Epithelial cell of esophagus (primary cell): Measurements from ENCODE around the gene ADAMTSL3.

Experiments used
- DNase-seq: peaks from one replicate; pipeline ENCODE4 v3.0.0; 2010; ENCODE audit warnings: low read depth
- H3K4me3 ChIP-seq: 2 replicates; pipeline ENCODE4 v1.5.1; 2011; ENCODE audit warnings: mild to moderate bottlenecking, low read length, control low read depth
- CTCF ChIP-seq: IDR thresholded peaks from 2 replicates; pipeline ENCODE4 v1.5.1; 2011; ENCODE audit warnings: low read depth, mild to moderate bottlenecking, low read length, control low read depth, inconsistent platforms; ENCODE audit not compliant: insufficient read depth; ENCODE audit errors: missing control alignments

The ADAMTSL3 gene

GRCh38 chr15:83764201-83764838 lies 110.4 kb downstream of the ADAMTSL3 start:
- H3K4me3 ChIP-seq: no peak overlapping the region
- no peak for TF ChIP-seq CTCF
- DNase-seq: no peak

DNA sequence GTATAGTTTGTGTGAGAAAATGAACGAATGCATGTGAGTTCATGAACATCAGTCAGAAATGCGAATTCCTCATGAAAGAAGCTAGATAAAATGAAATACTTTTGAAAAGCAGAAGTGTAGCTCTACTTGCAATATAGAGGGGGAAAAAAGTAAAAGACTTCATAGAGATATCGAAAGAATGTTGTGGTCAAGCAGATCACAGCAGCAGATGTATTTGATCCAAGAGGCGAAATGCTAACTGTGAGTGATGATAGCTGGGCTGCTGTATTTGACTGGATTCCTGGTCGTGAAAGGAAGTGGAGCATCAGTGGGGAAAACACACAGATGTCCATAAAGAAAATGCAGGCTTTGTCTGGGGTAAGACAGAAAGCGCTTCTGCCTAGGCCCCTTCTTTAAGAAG lies 112.4 kb downstream of the ADAMTSL3 start:
- H3K4me3 ChIP-seq: no peak overlapping the region
- DNase-seq: no peak
- TF ChIP-seq CTCF: no peak

DNA sequence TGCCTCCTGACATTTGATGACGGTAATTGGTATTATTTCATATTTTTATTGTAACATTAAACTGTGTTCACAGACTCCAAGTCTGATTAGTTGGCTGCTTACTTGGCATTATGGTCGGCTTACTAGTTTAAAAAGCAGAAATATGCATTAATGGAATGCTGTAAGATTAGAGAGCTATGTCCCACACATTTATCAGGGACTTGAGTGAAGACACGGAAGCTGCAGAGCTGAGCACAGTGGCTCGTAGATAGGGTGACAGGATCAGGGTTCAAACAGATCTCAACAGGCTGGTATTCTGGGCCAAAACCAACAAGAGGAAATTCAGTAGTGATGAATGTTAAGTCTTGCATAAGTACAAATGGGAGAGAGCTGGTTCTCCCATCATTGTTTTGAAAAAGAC lies 113.8 kb downstream of the ADAMTSL3 start:
- no peak overlapping the region for H3K4me3 ChIP-seq
- DNase-seq: peak; percentile 26
- no peak for TF ChIP-seq CTCF

- H3K4me3 ChIP-seq: no peak overlapping the region
- TF ChIP-seq CTCF: no peak
- DNase-seq: peak; percentile 45
Measured at GRCh38 chr15:83769411-83769999, 115.6 kb downstream of the ADAMTSL3 start.

DNA sequence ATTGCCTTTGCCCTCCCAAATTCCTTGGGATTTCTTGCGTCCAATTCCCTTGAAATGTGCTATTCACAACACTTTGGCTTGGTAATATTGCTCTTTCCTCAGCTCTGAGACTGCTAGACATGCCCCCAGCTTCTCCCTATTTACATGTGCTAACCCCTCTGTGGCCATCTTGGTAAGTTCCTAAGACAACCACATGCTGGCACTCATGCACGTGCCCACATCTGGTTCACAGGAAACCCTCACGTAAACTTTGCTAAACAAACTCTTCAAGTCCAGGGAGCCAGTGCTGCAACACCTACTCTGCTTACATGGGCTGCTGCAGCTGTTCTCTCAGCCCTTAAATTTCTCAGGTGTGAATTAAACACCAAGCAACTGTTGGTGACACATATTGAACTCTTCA lies 121.8 kb downstream of the ADAMTSL3 start:
- H3K4me3 ChIP-seq: no peak overlapping the region
- DNase-seq: no peak
- no peak for TF ChIP-seq CTCF

DNA sequence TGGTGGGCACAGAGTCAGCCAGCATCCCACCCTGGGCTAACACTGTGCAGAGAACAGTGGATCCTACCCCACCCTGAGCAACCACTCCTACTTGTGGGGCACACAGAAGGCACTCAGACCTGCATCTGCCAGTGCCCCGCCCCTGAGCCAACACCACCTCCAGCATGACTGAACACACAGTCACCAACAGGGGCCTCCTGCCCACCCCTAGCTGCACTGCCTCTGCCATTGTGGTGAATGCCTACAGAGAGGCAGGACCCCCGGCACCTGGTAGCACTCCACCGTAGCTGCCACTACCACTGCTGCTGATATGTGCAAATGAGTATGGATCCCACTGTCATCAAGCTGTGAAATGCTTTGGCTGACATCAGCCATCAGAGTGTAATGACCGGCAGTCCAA lies 123.1 kb downstream of the ADAMTSL3 start:
- H3K4me3 ChIP-seq: no peak overlapping the region
- DNase-seq: no peak
- no peak for TF ChIP-seq CTCF

DNA sequence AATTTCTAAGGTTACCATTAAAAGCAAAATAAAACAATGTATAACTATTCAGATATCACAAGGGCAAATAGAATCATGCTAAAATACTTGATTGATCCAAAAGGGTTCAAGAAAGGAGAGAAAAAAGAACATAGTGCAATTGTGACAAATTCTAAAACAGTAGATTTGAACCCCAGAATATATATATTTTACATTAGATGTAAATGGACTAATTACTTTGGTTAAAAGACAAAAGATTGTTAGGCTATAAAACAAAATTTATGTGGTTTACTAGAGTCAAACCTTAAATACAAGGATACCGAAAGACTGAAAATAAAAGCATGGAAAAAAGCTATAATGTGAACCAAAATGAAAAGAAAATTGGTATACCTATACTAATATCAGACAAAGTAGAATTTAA lies 129.3 kb downstream of the ADAMTSL3 start:
- no peak overlapping the region for H3K4me3 ChIP-seq
- DNase-seq: no peak
- no peak for TF ChIP-seq CTCF
